Pancreas (tissue), 10 donors: ENCODE measurements around the gene WNT5A. TPM values are rescaled to one million over a fixed set of nuclear protein-coding genes. Genes with fewer than 3 reads are reported as not detected.

Experiments
- ATAC-seq, 4 donors: fragments of 200-7000 bp; cut with Tn5 transposase; one replicate each; pipeline versions ENCODE4 v1.8.0 to v1.9.1; 2020; ENCODE audit warnings: mild to moderate bottlenecking in 4 of 4, moderate library complexity in 4 of 4
- DNase-seq, 6 donors: peaks; one replicate each; pipeline ENCODE4 v3.0.0-alpha.2; 2020
- FAIRE-seq: peaks from 2 replicates; lab custom pipeline; 2012; peaks lifted over from hg19 to GRCh38; lab: Jason Lieb, UNC
- H3K27ac ChIP-seq, 4 donors: fragments of 200-600 bp; sonication (generic); 1 replicate in 3 of 4; 2 replicates in 1 of 4; pipeline versions ENCODE4 v1.5.0 to v1.8.0; 2020
- H3K27me3 ChIP-seq, 4 donors: fragments of 200-600 bp; one replicate each; pipeline ENCODE4 v1.8.0; 2021
- H3K36me3 ChIP-seq, 3 donors: fragments of 200-600 bp; sonication (generic) in 1 of 3; one replicate each; pipeline versions ENCODE4 v1.5.0 to v1.8.0; 2020 to 2021
- H3K4me1 ChIP-seq, 3 donors: fragments of 200-600 bp; one replicate each; pipeline ENCODE4 v1.8.0; 2021
- H3K4me3 ChIP-seq, 4 donors: fragments of 200-600 bp; sonication (generic) in 2 of 4; one replicate each; pipeline versions ENCODE4 v1.5.0 to v1.8.0; 2020 to 2021
- H3K9me3 ChIP-seq, 4 donors: fragments of 200-600 bp; one replicate each; pipeline ENCODE4 v1.8.0; 2021
- CTCF ChIP-seq, 4 donors: fragments of 200-600 bp; sonication (generic) in 3 of 4; IDR thresholded peaks; one replicate each; pipeline versions ENCODE4 v1.5.0 to v1.8.0; 2021; ENCODE audit warnings: antibody characterized with exemption in 4 of 4
- WGBS, 2 donors: extraction: QIAGEN DNeasy Blood & Tissue Kit; methylation state at CpG; one replicate each; pipeline ENCODE4 v1.1.7; 2013; 5-methylcytosine and 5-hydroxymethylcytosine counted together
- intact Hi-C, 3 donors: fragments of 100-400 bp; cut with DNase I; formaldehyde crosslinking; loops; one replicate each; pipeline versions ENCODE4 v1.11.1 to v1.14.2; 2022
- polyA plus RNA-seq, 2 donors: library from polyadenylated mRNA; stranded (reverse); fragments of 200-250 nt; gene quantifications; one replicate each; pipeline ENCODE4 v1.2.3, GENCODE V29; 2013
- total RNA-seq, 6 donors: library from RNA; stranded (reverse); fragmentation: NEBNext Ultra II Directional in 4 of 6; extraction: Animal tissue kit (Norgen Biotek cat#: 25700) in 4 of 6; gene quantifications; one replicate each; pipeline versions ENCODE4 v1.2.1 to v1.2.4, GENCODE V29; 2021 to 2023
- donor health status: healthy with polysubstance abuse.
- donor health status: DM: no; HTN: no; CAD: no; lungs with moderate emphysema.
- donor health status: DM: no; HTN: no; CAD: no.
- donor health status: control.
- donor health status: control.
- donor health status: Bipolar disorder and iron deficiency.
- donor health status: DM: yes; HTN: yes; CAD: no.
- donor health status: DM: no; HTN: no; CAD: no.
- donor health status: DM: no; HTN: no; CAD: no.
- donor health status: DM: yes; HTN: yes; CAD: no.

Gene WNT5A
- total and polyA plus RNA-seq, 8 donors, result 1.2 to 8.9 (median 4.8) TPM

GRCh38 chr3:55492976-55493375, 5.9 kb upstream of the WNT5A start:
- 70 to 79% methylated on average over 5 of the region's 5 CpGs for WGBS, 2 donors
- no peak for TF ChIP-seq CTCF (IDR thresholded peaks at IDR 0.05)
- FAIRE-seq, result no peak

GRCh38 chr3:55491296-55491816, 4.2 kb upstream of the WNT5A start:
- DNase-seq (peak in 1 of 6 donors; percentile 21), ATAC-seq (no peak), FAIRE-seq (no peak)
- no peaks in the 10 kb centered on the region for H3K4me1 ChIP-seq
- no peaks in the 10 kb centered on the region for H3K27me3 ChIP-seq
- no peaks in the 10 kb centered on the region for H3K36me3 ChIP-seq
- no peak overlapping the region for H3K27ac ChIP-seq
- H3K9me3 ChIP-seq, result no peaks in the 10 kb centered on the region
- intact Hi-C loops, result no loop called here
- 35 to 40% methylated on average over 7 of the region's 7 CpGs for WGBS, 2 donors
- TF ChIP-seq CTCF (IDR thresholded peaks at IDR 0.05), result no peak
- H3K4me3 ChIP-seq, result no peak overlapping the region

More at GRCh38 chr3:55492976-55493375, 5.9 kb upstream of the WNT5A start:
- Histone ChIP-seq H3K4me1 (no peaks in the 10 kb centered on the region), H3K36me3 (no peaks in the 10 kb centered on the region), H3K27me3 (no peaks in the 10 kb centered on the region), H3K4me3 (no peak overlapping the region), H3K9me3 (no peaks in the 10 kb centered on the region), H3K27ac (no peak overlapping the region)
- intact Hi-C loops, result no loop called here
- no peak for DNase-seq
- no peak for ATAC-seq

GRCh38 chr3:55490276-55490913, 3.3 kb upstream of the WNT5A start:
- Histone ChIP-seq H3K4me3 (no peak overlapping the region), H3K4me1 (no peaks in the 10 kb centered on the region), H3K27me3 (no peaks in the 10 kb centered on the region), H3K27ac (no peak overlapping the region), H3K36me3 (no peaks in the 10 kb centered on the region), H3K9me3 (no peaks in the 10 kb centered on the region)
- WGBS, 2 donors, result 28 to 29% methylated on average over 3 of the region's 3 CpGs
- no peak for ATAC-seq
- no peak for DNase-seq
- TF ChIP-seq CTCF (IDR thresholded peaks at IDR 0.05), result no peak
- intact Hi-C loops, result no loop called here
- no peak for FAIRE-seq

- Histone ChIP-seq H3K4me3 (peak overlapping the region in 1 of 4 donors; percentile 72), H3K27me3 (no peaks in the 10 kb centered on the region), H3K9me3 (no peaks in the 10 kb centered on the region), H3K4me1 (no peaks in the 10 kb centered on the region), H3K27ac (no peak overlapping the region), H3K36me3 (no peaks in the 10 kb centered on the region)
- DNase-seq (peak in 4 of 6 donors; percentile 28 to 73 (median 56)), ATAC-seq (no peak), FAIRE-seq (no peak)
- intact Hi-C loops, result loop anchor here in 1 of 3 donors (10.0 kb wide), 2 partner anchors 255 to 405 kb away; no protein-coding TSS in a partner anchor
- TF ChIP-seq CTCF (IDR thresholded peaks at IDR 0.05), result no peak
- 11 to 26% methylated on average over 17 of the region's 17 CpGs for WGBS, 2 donors
Observed at GRCh38 chr3:55489798-55490132, 2.7 kb upstream of the WNT5A start.
